Inflammatory macrophage (primary cell): Measurements from ENCODE around the gene PTGES3L.
"Not testable (repeated sequence)": the region's sequence is repeated elsewhere in the genome, so short reads cannot be mapped to it uniquely, and the experiment has no call there.

Experiments
- DNase-seq, 2 donors: peaks; one replicate each; pipeline ENCODE4 v3.0.0-alpha.2; 2020 to 2022

Gene PTGES3L

GRCh38 chr17:42980274-42980765, 440 bp upstream of the PTGES3L start, which contains the start of gene RUNDC1:
Gene RUNDC1, plus strand, starts transcription at chr17:42980565. Its CDS starts 12 bp downstream, at chr17:42980577.
- peak; percentile 88 to 91 for DNase-seq

DNA sequence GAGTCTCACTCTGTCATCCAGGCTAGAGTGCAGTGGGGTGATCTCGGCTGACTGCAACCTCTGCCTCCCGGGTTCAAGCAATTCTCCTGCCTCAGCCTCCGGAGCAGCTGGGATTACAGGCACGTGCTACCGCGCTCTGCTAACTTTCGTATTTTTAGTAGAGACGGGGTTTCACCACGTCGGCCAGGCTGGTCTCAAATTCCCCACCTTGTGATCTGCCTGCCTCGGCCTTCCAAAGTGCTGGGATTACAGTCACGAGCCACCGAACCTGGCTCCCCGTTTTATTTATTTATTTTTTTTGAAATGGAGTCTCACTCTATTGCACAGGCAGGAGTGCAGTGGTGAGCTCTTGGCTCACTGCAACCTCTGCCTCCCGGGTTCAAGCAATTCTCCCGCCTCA, 4.2 kb downstream of the PTGES3L start:
- not testable (repeated sequence) for DNase-seq

- DNase-seq, result no peak
Observed at GRCh38 chr17:42975265-42975664, 4.6 kb downstream of the PTGES3L start.

DNA sequence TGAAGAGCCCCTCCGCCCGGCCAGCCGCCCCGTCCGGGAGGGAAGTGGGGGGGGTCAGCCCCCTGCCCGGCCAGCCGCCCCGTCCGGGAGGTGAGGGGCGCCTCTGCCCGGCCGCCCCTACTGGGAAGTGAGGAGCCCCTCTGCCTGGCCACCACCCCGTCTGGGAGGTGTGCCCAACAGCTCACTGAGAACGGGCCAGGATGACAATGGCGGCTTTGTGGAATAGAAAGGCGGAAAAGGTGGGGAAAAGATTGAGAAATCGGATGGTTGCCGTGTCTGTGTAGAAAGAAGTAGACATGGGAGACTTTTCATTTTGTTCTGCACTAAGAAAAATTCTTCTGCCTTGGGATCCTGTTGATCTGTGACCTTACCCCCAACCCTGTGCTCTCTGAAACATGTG, 6.6 kb downstream of the PTGES3L start:
- DNase-seq, result not testable (repeated sequence)

DNA sequence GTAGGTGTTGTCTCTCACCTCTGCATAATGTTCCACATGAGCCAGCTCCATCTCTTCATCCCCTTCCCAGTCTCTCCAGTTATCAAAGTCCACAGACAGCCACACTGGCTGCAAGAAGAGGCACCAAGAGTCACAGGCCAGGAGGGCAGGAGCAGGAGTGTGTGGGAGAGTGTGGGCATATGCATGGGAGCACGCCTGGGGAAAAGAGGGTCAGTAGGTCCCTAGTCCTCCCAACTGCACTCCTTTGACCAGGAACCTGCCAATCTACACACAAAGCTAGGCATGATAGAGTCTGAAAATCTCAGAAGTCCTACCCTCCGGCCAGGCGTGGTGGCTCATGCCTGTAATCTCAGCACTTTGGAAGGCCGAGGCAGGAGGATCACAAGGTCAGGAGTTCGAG, 8.3 kb downstream of the PTGES3L start:
- no peak for DNase-seq

DNA sequence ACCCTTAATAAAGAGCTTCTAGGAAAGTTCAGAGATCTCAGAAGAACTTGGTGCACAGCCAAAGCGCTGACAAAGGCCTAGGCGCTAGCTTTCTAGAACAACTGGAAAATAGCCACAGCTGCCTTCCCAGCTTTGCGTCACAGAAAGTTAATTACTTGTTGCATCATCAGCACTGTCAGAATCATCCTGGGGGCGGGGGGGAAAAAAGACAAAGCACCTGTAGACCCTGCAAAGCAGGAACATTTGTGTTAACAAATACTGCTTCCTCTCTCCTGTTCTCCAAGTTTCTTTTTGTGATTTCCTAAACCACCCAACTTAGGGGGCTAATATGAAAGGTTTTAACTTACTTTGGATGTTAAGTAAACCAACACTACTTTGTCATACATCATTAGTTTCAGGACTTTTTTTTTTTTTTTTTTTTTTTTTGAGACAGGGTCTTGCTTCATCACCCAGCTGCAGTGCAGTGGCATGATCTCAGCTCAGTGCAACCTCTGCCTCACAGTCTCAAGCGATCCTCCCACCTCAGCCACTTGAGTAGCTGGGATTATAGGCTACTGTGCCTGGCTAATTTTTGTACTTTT, 10.8 kb downstream of the PTGES3L start:
- peak; percentile 23 to 57 for DNase-seq

GRCh38 chr17:42967925-42968324, 12.0 kb downstream of the PTGES3L start:
- no peak for DNase-seq

DNA sequence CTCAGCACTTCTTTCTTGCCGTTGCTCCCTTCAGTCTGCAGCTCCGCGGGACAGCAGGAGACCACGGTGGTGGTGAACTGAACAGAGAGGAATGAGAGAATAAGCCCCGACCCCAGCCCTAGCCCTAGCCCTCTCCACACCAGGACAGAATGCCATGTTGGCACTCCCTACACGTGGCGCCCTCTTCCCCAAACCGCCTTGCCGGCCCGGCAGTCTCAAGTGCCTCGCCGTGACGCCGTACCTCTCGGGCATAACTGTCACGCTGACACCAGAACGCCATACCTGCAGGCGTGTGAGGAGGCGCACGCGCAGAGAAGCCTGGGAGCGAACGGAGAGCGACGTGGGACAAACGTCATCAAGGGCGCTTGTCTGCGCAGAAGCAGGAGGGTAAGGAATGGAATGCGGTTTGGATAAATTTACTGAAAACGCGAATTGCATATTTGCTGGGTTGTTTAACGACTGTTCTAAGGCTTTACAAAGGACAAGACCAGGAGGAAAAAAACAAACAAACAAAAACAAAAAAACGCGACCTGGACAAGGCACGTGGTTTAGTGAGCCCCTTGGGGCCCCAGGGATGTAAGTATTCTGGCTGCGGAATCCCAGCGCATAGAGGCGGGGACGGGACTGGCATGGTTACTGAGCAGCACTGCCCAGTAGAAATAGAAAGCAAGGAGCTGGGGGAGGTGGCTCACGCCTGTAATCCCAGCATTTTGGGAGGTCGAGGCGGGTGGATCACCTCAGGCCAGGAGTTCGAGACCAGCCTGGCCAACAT, 15.5 kb downstream of the PTGES3L start, which contains the start of gene AARSD1:
Gene AARSD1, minus strand, starts transcription at position 294 of the 772 bp plus-strand sequence. Its CDS starts 14 bp downstream, at position 280.
- DNase-seq, result peak; percentile 92 to 94

GRCh38 chr17:42953669-42954068, 26.2 kb downstream of the PTGES3L start:
- DNase-seq, result no peak

GRCh38 chr17:42950044-42950783, 29.7 kb downstream of the PTGES3L start:
- no peak for DNase-seq

GRCh38 chr17:42946812-42947211, 33.1 kb downstream of the PTGES3L start:
- no peak for DNase-seq

GRCh38 chr17:42944211-42944610, 35.7 kb downstream of the PTGES3L start:
- no peak for DNase-seq

GRCh38 chr17:42937712-42938596, 41.9 kb downstream of the PTGES3L start:
- DNase-seq, result peak; percentile 46 to 56

- no peak for DNase-seq
Observed at GRCh38 chr17:42929497-42929844, 50.4 kb downstream of the PTGES3L start.

DNA sequence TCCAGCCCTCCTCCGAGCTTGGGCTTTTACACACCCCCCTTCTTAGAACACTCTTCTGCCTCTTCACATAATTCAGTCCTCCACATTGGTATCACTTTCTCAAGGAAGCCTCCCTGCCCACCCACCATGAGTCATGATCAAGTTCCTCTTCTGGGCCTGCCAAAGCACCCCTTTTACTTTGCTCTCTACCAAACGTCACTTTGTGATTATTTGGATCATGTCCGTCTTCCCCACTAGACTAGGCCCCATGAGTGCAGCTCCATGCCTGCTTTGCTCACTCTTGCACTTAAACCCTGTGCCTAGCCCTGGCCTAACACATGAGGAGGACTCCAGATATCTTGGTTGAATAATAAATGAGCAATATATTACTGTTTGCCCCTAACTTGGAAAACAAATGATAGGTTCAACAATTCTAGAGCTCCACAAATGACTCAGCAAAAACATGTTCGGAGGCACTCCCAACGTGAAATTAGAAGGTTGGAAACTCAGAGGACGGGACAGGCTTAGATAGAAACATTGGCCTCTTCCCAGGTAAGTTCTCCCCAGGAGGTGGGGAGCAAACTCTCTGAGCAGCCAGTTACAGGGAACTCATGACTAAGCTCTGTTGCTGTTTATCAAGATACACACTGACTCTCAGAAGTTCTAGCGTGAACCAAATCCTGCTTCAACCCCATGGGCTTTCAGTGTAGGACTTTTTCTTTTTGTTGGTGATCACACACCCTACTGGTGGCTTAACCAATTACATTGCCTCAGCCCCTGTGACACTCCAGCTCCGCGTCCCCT, 51.0 kb downstream of the PTGES3L start:
- peak; percentile 92 to 93 for DNase-seq

DNA sequence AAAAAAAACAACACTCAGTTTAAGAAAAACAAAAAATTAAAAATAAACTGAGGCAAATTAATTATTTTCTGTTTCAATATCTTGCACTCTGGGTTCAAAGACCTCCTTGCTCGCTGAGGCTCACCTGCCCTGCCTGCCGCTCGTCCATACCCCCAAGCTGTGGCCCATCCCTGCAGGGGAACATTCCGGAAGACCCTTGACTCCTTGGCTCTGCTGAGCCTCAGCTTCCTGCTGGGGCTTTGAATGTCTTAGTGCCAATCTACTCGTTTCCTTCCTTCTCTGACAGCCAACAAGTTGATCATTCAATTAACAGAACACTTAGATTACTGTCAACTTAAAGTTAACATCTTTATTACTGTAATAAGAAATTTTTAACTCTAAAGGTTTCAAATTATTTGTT, 55.0 kb downstream of the PTGES3L start:
- DNase-seq, result no peak

- DNase-seq, result not testable (repeated sequence)
Observed at GRCh38 chr17:42923472-42923871, 56.4 kb downstream of the PTGES3L start.

DNA sequence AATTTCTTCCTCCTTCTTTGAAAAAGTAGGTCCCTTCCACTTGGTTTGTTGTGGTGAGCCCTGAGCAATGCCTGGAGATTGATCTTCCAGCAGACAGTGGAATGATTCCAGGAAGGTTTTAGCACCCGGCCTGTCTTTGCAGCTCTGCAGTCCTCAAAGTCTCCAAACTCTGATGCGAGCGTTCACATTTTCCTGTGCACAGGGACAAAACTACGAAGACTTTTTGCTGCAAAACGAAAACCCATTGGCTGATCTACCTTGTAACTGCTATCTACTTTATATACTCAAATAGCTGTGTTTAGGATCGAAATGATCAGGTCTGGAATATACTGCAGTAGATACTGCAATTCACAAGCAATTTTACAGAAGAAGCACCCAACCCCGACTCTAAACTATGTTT, 57.6 kb downstream of the PTGES3L start:
- no peak for DNase-seq

GRCh38 chr17:42920922-42921321, 59.0 kb downstream of the PTGES3L start:
- no peak for DNase-seq

GRCh38 chr17:42920106-42920900, 59.6 kb downstream of the PTGES3L start:
- no peak for DNase-seq
